Measurements from ENCODE around the gene FBXL15.
A peak's percentile ranks its signal among the peaks of the same experiment; 100 is the strongest.

Gene FBXL15

GRCh38 chr10:102420714-102421506, at the start of gene FBXL15:
Gene FBXL15 (plus strand): TSS chr10:102420836. CDS start chr10:102421130, 294 bp downstream.
- DNase-seq = peak; percentile 95

- DNase-seq = no peak
Observed at GRCh38 chr10:102371295-102371694, 49.3 kb upstream of the FBXL15 start.

- DNase-seq = no peak
Observed at GRCh38 chr10:102375250-102375649, 45.4 kb upstream of the FBXL15 start.

GRCh38 chr10:102375867-102376266, 44.8 kb upstream of the FBXL15 start:
- DNase-seq = no peak

GRCh38 chr10:102376901-102377300, 43.7 kb upstream of the FBXL15 start:
- no peak for DNase-seq

- DNase-seq = no peak
Observed at GRCh38 chr10:102379383-102379782, 41.3 kb upstream of the FBXL15 start.

GRCh38 chr10:102381983-102382382, 38.7 kb upstream of the FBXL15 start:
- DNase-seq = no peak

- no peak for DNase-seq
Observed at GRCh38 chr10:102382871-102383270, 37.8 kb upstream of the FBXL15 start.

GRCh38 chr10:102384053-102384452, 36.6 kb upstream of the FBXL15 start:
- DNase-seq = peak; percentile 18

GRCh38 chr10:102384606-102385429, 35.8 kb upstream of the FBXL15 start:
- DNase-seq = no peak

- no peak for DNase-seq
Observed at GRCh38 chr10:102389894-102390293, 30.7 kb upstream of the FBXL15 start.

- DNase-seq = no peak
Observed at GRCh38 chr10:102392306-102392705, 28.3 kb upstream of the FBXL15 start.

- no peak for DNase-seq
Observed at GRCh38 chr10:102393411-102394078, 27.1 kb upstream of the FBXL15 start.

- peak; percentile 89 for DNase-seq
Observed at GRCh38 chr10:102394079-102394800, 26.4 kb upstream of the FBXL15 start.

GRCh38 chr10:102394801-102395399, 25.7 kb upstream of the FBXL15 start:
- DNase-seq = peak; percentile 38

GRCh38 chr10:102395400-102396316, 25.0 kb upstream of the FBXL15 start, which contains the start of gene NFKB2:
Gene NFKB2 (plus strand): TSS chr10:102395705. CDS start chr10:102395960, 255 bp downstream.
- DNase-seq = peak; percentile 86

- peak; percentile 20 for DNase-seq
Observed at GRCh38 chr10:102396317-102396650, 24.4 kb upstream of the FBXL15 start.

GRCh38 chr10:102396730-102397151, 23.9 kb upstream of the FBXL15 start:
- DNase-seq = no peak

- DNase-seq = no peak
Observed at GRCh38 chr10:102397222-102398171, 23.1 kb upstream of the FBXL15 start.

Measured in RPMI8226 (cell line).